Fibroblast of mammary gland (primary cell): ENCODE measurements around the gene ADAMTS2.

Experiments
- DNase-seq: peaks from one replicate; pipeline ENCODE4 v3.0.0-alpha.2; 2010; ENCODE audit warnings: low read depth
- H3K4me3 ChIP-seq: 2 replicates; pipeline ENCODE4 v1.5.1; 2011; ENCODE audit warnings: low read depth, mild to moderate bottlenecking, low read length, moderate library complexity; ENCODE audit not compliant: control insufficient read depth
- CTCF ChIP-seq: conservative IDR thresholded peaks from 2 replicates; pipeline ENCODE4 v1.5.1; 2011; ENCODE audit warnings: low read depth, low read length, inconsistent platforms; ENCODE audit not compliant: control insufficient read depth, insufficient read depth

The ADAMTS2 gene

GRCh38 chr5:179331591-179332375, 13.5 kb downstream of the ADAMTS2 start:
- DNase-seq = no peak
- no peak for TF ChIP-seq CTCF

DNA sequence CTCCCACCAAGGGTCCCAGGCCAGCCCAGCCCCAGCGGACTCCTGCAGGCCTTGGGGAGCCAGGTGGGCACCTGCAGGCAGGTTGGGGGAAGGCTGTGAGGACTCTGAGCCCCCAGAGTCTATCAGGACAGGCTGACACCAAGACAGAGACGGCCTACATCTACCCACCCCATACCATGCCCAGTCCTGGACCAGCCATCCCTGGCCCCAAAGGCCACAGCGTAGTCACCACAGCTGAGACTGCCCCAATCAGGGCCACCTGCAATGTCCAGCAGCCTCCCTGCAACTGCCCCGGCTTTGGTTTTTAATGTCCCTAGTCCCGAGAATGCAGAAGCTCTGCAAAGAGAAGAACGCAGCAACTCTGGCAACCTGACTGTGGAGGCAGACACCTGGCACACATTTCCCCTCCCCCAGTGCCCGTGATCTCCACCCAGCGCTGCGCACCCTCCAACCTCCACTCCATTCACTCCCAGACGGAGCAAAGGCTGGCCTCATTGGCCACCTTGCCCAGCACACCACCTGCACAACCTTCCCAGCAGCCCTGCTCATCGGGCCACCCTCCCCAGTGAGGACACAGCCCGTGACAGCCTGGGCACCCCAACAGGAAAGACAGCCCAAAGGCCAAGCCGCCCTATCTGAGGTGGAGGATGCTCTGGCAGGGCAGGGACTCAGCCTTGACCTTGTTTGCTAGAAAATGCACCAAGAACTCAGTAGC, 14.9 kb downstream of the ADAMTS2 start:
- no peak for DNase-seq
- no peak for TF ChIP-seq CTCF

More at GRCh38 chr5:179331591-179332375, 13.5 kb downstream of the ADAMTS2 start:
- H3K4me3 ChIP-seq = no peak overlapping the region

DNA sequence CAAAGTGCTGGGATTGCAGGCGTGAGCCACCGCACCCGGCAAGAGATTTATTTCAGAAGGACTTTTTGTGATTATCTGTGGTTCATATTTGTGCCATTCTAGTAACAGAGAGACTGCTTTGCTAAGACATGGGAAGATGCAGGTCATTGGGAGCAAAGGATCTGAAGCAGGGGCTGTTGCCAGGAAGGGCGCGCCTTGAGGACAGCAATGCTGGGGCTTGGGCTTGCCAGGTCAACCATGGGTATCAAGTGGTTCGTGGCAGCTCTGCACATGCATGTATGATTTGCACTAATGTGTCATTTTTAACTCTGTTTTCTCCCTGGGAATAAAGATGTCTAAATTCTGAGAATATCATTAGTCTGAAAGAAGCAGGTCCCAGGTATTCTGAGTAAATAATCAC, 17.0 kb downstream of the ADAMTS2 start:
- no peak overlapping the region for H3K4me3 ChIP-seq
- no peak for DNase-seq
- TF ChIP-seq CTCF = no peak

More for the DNA sequence above, 14.9 kb downstream of the ADAMTS2 start:
- H3K4me3 ChIP-seq = no peak overlapping the region

DNA sequence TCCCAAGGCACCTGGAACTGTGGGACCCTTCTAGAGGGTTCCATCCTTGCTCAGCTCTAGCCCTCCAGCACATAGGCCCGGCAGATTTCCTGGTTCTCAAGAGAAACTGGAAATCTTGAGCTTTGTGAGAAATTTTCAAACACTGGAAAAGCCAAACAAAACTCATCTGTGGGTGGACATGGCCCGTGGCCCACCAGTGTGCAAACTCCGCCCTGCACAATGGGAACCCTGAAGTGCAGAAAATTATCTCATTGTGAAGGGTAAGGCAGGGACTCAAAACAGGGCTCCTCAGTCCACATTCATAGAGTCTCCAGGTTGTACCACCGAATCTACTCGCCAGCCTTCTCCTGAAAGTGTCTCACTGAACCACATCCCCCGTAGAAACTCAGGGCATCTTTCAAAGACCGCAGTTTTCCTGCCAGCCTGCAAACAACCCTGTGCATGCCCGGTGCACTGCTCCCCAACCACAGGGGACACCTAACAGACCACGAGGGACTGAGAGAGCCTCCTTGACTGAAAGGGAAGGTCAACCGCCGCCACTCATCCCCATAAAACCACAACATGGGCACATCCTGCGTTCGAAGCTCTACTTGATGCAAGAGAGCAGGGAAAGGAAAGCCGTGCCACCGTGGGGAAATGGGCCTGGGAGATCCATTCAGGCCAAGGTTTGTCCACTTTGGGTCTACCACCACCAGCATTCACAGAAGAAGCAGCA, 18.1 kb downstream of the ADAMTS2 start:
- no peak for DNase-seq
- TF ChIP-seq CTCF = no peak
- no peak overlapping the region for H3K4me3 ChIP-seq

GRCh38 chr5:179326122-179326927, 18.9 kb downstream of the ADAMTS2 start:
- TF ChIP-seq CTCF = no peak
- peak overlapping the region; percentile 19 for H3K4me3 ChIP-seq
- peak; percentile 96 for DNase-seq
